Measurements from ENCODE around the gene IL16. TPM values are rescaled to one million over a fixed set of nuclear protein-coding genes. Genes with fewer than 3 reads are reported as not detected.

The IL16 gene
- polyA plus RNA-seq, 5 donors = 11.3 to 15.3 (median 14.2) TPM

GRCh38 chr15:81254916-81255290 lies 58.2 kb downstream of the IL16 start:
- DNase-seq = no peak

DNA sequence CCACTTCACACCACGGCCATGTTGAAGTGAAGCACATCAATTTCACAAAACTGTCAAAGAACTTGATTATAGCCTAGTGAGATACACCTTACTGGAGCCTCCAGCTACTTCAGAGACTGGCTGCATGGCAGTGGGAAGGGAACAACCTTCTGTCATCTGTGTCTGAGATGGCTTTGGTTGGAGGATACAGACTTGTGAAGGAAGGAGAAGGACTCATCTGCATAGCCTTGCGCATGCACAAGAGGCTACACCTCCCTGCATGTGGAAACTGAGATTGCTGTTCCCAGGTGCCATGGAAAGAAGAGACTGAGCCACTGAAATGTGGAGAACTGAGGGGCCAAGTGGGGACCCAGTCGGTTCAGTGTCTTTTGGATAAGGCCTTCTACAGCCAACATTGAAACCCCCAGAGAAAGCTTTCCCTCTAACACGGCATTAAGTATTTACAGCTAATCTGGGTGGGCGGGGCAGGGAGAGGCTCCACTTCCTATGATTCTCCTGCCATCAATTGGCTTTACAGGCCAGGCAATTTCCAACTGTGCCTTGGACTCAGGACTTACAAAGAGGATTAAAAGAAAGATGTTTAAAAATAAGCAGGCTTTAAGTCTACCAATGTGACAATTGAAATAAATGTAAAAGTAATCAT lies 58.8 kb downstream of the IL16 start:
- no peak for DNase-seq

- DNase-seq = peak; percentile 26 to 37
These were observed 59.3 kb downstream of the IL16 start for GRCh38 chr15:81255958-81256320.

DNA sequence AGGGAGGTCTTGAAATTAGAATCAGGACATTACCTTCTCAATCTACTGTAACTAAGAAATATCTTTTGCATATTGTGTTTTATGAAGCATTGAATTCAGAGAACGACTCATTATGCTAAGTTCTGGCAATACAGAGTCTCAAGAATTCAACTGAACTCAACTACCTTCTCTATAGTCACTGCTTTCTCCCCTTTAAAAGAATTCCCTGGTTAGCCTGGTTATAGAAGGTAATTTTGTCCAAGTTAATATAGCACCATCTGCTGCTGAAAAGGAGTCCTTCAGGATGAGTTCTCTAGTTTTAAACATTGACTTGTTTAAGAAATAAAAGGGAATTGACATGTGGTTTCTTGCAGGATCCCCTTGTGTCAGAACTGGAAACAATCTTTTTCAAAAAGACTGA lies 60.2 kb downstream of the IL16 start:
- DNase-seq = peak; percentile 23 to 30

DNA sequence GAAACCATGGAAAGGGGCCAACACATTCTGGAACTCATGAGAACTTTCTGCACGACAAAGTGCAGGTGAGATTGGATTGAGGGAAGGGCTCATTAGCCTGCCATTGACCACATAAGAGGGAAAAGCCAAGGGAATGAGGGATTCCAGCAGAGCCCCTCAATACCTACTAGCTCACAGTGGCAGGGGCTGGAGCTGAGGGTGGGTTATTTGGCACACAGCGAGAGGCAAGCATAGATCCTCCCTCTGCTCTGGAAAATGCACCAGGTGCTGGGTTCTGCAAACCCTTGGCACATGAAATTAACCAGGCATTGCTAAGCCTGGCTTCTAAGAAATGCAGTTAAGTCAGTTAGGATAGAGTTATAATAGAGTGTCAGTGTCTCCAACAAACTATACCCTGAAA lies 60.8 kb downstream of the IL16 start:
- no peak for DNase-seq

DNA sequence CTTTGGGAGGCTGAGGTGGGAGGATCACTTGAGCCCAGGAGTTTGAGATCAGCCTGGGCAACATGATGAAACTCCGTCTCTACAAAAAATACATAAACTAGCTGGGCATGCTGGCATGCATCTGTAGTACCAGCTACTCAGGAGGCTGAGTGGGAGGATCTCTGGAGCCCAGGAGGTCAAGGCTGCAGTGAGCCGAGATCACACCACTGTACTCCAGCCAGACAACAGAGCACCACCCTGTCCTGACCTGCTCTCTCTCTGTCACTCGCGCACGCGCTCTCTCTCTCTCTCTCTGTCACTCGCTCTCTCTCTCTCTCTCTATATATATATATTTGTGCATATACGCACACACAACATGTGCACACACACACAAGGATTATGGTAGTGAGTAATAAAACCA lies 61.8 kb downstream of the IL16 start:
- no peak for DNase-seq

DNA sequence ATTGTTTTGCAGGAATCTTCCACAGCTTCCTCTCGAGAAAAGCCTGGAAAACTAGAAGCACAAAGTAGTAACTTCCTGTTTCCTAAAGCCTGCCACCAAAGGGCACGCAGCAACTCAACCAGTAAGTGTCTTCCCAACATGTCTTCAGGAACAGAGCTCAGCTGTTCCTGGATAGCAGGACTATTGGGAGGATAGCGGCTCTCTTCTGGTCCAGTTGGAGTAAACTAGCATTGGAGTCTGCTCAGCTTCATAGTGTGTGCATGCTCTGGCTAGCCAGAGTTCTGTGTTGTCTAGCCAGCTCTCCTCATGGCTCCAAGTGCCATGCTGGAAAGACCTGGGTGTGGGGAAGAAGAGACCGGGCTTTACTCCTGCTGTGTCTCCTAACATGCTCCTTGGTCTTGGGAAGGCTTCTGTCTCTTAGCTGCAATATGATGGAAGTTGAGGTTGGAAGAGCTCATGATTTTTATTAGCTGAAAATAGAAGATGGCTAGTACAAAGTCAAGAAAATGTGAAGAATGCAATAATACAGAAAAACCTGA lies 63.1 kb downstream of the IL16 start:
- DNase-seq = no peak

GRCh38 chr15:81261172-81261811 lies 64.6 kb downstream of the IL16 start:
- no peak for DNase-seq

DNA sequence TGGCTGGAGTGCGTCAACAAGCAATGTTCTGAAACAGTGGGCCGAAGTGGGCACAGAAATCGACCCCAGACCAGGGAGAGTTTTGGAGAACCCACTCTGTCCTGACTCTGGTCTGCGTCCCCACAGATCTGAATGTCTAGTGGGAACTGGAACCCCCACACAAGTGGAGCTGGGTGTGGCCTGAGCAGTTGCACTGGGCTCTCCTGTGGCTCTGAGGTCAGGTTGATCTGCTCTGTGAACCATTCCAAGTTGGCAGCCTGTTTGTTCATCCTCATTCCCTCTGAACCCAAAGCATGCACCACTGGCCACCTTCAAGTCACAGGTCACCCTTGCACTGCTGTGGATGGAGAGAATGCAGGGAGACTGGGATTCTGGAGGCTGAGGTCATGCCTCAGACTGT lies 66.8 kb downstream of the IL16 start:
- no peak for DNase-seq

- no peak for DNase-seq
These were observed 67.6 kb downstream of the IL16 start for GRCh38 chr15:81264072-81264857.

DNA sequence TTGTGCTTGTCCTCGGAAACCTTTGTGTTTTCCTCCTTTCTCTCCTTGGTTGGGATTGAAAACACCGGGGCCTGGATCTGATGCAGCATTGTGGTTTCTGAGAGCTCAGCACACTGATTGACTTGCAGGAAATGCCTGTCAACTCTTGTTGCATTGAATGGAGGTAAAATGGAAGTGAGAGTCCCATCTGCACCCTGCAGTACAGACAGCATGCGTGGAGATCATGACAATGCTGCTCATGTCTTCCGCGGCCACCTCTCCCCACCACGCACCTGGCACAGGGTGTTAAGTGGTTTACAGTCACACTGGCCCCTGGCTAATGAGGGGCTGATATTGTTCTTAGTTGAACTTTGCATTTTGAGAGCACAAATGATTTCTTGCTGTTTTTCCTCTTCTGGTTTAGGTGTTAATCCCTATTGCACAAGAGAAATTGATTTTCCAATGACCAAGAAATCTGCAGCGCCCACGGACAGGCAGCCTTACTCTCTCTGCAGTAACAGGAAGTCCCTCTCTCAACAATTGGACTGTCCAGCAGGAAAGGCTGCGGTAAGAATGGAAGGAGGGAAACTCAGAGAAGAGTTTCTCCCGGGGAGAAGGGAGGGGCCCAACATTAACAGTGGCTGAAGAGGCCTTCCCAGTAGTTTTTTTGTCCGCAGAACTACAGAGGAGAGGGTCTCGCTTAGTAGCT lies 68.7 kb downstream of the IL16 start:
- no peak for DNase-seq

DNA sequence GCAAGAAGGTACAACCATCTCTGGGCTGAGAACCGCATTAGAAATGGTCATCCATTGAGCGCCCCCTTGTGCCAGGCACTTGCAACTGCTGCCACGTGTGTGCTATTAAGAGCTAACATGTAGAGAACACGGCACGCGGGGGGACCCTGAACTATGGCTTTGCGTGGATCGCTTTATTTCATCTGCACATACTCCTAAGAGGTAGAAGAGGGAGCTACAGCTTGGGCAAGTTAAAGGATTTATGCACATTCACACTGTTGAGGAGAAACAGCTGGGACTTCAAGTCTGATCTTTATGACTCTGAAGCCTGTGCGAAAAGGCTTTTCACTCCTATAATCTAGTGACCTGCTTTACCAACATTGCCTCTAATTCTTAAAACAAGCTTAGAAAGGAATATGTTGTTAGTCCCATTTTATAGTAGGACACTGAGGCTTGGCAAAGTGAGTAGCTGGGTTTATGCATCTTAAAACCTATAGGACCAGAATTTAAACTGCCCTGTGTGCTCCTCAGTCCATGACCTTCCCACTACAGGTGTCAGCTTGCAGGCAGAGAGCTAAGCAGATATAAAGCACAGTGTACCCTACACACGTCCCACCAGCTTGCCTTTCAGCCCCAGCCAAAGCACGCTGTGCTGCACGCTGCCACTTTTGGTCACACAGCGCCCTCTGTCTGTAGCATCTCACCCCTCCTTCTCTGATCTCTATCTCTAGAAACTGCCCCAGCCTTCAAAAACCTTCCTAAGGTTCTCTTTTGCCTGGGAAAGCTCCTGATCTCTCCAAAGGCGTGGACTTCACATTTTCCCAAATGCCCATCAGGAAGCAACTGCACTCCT lies 69.5 kb downstream of the IL16 start:
- peak; percentile 61 to 75 for DNase-seq

- no peak for DNase-seq
These were observed 71.7 kb downstream of the IL16 start for GRCh38 chr15:81268340-81268739.

DNA sequence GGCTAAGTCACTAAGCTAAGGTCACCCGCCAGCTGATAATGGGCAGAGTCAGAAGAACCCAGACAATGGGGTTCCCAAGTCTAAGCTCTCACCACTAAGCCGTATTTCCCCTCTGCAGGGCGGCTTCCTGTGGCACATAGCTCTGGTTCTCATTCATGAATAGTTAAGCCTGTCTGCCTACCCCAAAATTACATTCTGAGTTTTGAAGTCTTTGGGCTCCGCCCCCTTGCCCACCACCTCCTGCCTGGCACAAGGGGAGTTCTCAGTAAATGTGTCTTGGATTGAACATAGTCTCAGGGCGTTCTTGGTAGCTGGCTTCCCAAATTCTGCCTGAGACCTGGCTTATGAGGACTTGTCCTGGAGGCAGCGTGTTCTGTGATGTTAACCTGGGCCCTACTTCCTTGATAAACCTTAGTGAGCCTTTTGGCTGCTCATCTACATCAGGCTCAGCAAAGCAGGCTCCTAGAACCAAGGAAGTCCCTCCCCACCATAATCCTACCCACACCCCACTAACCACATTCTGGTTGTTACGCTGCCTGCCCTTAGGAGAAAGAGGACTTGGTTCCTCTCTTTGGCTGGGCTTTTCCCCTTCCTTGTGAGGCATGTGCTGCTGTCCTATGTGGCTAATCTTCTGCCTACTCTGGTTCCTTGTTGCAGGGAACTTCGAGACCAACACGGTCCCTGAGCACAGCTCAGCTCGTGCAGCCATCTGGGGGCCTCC lies 72.4 kb downstream of the IL16 start:
- no peak for DNase-seq

DNA sequence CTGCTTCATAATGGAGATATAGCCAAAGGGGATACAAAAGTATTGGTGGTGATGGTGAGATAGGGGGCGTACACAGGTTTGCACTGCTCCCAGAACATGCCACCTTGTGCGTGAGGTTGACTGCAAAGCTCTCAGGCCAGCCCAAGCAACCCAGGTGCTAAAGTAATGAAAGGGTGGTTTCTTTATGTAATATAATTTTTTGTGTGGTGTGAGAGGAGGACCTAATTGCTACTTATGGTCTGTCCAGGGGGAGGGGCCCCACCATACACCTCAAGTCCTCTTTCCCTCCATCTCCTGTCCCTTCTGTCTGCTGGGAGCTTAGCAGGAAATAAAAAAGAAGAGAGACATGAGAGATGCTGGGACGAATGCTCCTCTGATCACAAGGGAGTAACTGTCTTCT lies 73.5 kb downstream of the IL16 start:
- DNase-seq = no peak

- DNase-seq = no peak
These were observed 74.3 kb downstream of the IL16 start for GRCh38 chr15:81270781-81271491.

DNA sequence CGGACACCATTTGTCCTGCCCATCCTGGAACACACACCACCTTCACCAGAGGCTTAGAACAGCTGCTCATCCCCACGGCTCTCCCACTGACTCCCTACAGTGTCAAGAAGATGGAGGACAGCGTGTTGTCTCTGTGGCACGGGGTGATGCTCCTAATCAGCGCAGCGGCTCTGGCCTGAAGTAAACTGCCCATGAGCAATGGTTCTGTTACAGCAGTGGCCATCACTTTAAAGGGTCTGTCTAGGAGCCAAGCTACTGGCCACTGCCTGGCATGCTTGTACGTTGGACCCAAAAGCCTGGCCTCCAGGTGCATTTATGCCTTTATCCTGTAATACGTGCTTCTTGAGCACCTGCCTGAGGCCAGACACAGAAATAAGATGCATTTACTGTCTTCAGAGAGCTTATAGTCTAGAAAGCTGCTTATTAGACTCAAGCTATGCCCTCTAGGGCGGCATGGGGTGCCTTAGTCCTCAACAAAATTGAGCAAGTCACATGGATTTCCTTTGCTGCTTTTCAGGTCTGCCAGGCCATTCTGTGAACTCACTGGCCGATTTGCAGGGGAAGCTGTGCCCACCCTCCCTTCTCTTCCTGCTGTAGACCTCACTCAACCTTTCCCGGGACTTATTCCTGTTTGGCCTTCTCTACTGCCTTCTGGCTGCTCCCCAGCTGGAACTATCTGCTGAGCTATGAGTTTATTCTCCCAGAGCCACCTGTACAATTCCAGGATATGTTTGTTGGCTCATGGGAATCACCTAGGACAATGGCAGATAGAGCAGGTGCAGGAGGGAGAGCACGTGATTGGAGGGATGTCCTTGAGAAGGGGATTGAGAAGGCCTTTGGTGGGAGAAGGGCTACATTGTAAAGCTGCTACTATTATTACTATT lies 75.3 kb downstream of the IL16 start:
- no peak for DNase-seq

DNA sequence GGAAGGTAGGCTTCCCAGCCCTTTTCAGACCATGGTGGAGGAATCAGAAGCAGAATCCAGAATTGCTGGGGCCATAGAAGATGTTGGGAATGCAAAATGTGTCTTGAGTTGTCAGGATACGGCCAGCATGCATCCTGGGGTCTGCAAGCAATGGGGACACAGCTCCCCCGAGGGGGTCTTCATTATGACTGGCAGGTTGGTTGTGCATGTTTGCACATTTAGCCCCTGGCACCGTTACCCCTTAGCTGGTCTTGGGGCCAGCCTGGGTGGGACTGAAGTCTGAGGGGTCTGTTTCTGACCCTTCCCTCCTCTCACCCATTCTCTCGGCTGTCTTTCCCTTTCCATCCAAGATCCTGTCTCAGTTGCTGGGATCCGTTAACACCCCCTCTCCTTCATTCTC lies 76.5 kb downstream of the IL16 start:
- no peak for DNase-seq

DNA sequence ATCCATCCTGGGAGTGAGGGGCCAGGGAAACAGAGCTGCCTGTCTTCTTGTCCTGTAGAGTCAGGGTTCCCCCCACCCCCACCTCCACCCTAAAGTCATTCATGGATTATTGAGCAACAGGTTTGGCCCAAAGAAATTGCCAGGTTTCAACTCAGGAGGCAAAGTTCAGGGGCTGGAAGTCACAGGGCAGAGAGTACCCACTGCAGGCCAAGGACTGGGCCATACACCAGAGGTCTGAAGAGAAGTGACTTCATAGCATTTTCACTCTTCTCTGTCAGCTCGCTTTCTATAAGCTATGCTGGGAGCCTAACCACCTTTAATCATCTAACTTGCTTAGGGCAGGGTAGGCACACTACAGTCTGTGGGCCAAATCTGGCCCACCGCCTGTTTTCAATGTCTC lies 77.2 kb downstream of the IL16 start:
- no peak for DNase-seq

All from right lung (tissue), 5 donors.